HEK293 (cell line): ENCODE data around the gene DHX8.
"Not testable (repeated sequence)": the region's sequence is repeated elsewhere in the genome, so short reads cannot be mapped to it uniquely, and the experiment has no call there.

ENCODE experiments used
- CTCF ChIA-PET: fragments of 350-600 bp; formaldehyde crosslinking; extraction: SDS; loops from one replicate; lab custom pipeline; 2021; ENCODE audit warnings: antibody characterized with exemption; lab: Yijun Ruan, JAX
- POLR2A ChIA-PET: fragments of 300-600 bp; formaldehyde crosslinking; extraction: SDS; loops from one replicate; lab custom pipeline; 2020; ENCODE audit warnings: antibody characterized with exemption, inconsistent platforms; lab: Yijun Ruan, JAX
- H3K27ac ChIP-seq: fragments of 200-500 bp; sonication (Bioruptor generic); 2 replicates; pipeline ENCODE4 v1.5.1; 2014; ENCODE audit warnings: low read depth, low read length, control low read depth, inconsistent platforms; ENCODE audit errors: extremely low read depth
- H3K36me3 ChIP-seq, 2 experiments: fragments of 200-500 bp in 1 of 2; sonication (Bioruptor generic) in 1 of 2; 1 replicate in 1 of 2; 2 replicates in 1 of 2; pipeline ENCODE4 v1.5.1; 2014 to 2017; ENCODE audit warnings: inconsistent platforms in 2 of 2, low read length in 2 of 2; ENCODE audit not compliant: control insufficient read depth in 2 of 2, insufficient read depth in 1 of 2
- H3K4me1 ChIP-seq: fragments of 200-500 bp; sonication (Bioruptor generic); 2 replicates; pipeline ENCODE4 v1.5.1; 2014; ENCODE audit warnings: mild to moderate bottlenecking, low read length, inconsistent platforms; ENCODE audit not compliant: control insufficient read depth, insufficient read depth
- H3K4me3 ChIP-seq: 2 replicates; pipeline ENCODE4 v1.5.1; 2011; ENCODE audit warnings: low read depth, mild to moderate bottlenecking, control low read depth, low read length, moderate library complexity
- H3K9me3 ChIP-seq: fragments of 200-500 bp; sonication (Bioruptor generic); 2 replicates; pipeline ENCODE4 v1.5.1; 2014; ENCODE audit warnings: low read depth, low read length, inconsistent platforms; ENCODE audit not compliant: control insufficient read depth, insufficient read depth
- GFI1B ChIP-seq: fragments of 450-650 bp; formaldehyde crosslinking; IDR thresholded peaks from 2 replicates; pipeline ENCODE4 v1.5.1; 2016; ENCODE audit warnings: missing biosample characterization, missing genetic modification characterization
- KLF9 ChIP-seq: fragments of 450-650 bp; formaldehyde crosslinking; IDR thresholded peaks from 2 replicates; pipeline ENCODE4 v1.5.1; 2016; ENCODE audit warnings: missing biosample characterization, missing genetic modification characterization, low read depth
- SP7 ChIP-seq: fragments of 450-650 bp; formaldehyde crosslinking; IDR thresholded peaks from 2 replicates; pipeline ENCODE4 v1.5.1; 2016; ENCODE audit warnings: missing biosample characterization, missing genetic modification characterization
- TCF7L2 ChIP-seq: IDR thresholded peaks from 2 replicates; pipeline ENCODE4 v1.6.1; 2011; ENCODE audit warnings: low read depth, mild to moderate bottlenecking, inconsistent platforms, low read length, moderate library complexity, borderline replicate concordance
- ZBTB20 ChIP-seq: fragments of 450-650 bp; formaldehyde crosslinking; IDR thresholded peaks from 2 replicates; pipeline ENCODE4 v1.5.1; 2016; ENCODE audit warnings: missing biosample characterization, missing genetic modification characterization
- ZBTB8A ChIP-seq: fragments of 450-650 bp; formaldehyde crosslinking; IDR thresholded peaks from 2 replicates; pipeline ENCODE4 v1.5.1; 2016; ENCODE audit warnings: missing biosample characterization, missing genetic modification characterization
- ZFP69B ChIP-seq: fragments of 450-650 bp; formaldehyde crosslinking; IDR thresholded peaks from 2 replicates; pipeline ENCODE4 v1.5.1; 2016; ENCODE audit warnings: missing biosample characterization, missing genetic modification characterization
- ZNF112 ChIP-seq: fragments of 450-650 bp; formaldehyde crosslinking; IDR thresholded peaks from 2 replicates; pipeline ENCODE4 v1.5.0; 2017; ENCODE audit warnings: missing biosample characterization, missing genetic modification characterization
- ZNF121 ChIP-seq: fragments of 450-650 bp; formaldehyde crosslinking; IDR thresholded peaks from 2 replicates; pipeline ENCODE4 v1.5.1; 2016; ENCODE audit warnings: missing biosample characterization, missing genetic modification characterization
- ZNF335 ChIP-seq: fragments of 450-650 bp; formaldehyde crosslinking; conservative IDR thresholded peaks from 2 replicates; pipeline ENCODE4 v1.5.1; 2016; ENCODE audit warnings: missing biosample characterization, missing genetic modification characterization
- ZNF37A ChIP-seq: fragments of 450-650 bp; IDR thresholded peaks from 2 replicates; pipeline ENCODE4 v1.5.1; 2018; ENCODE audit warnings: missing biosample characterization, missing genetic modification characterization
- ZNF621 ChIP-seq: fragments of 450-650 bp; formaldehyde crosslinking; IDR thresholded peaks from 2 replicates; pipeline ENCODE4 v1.5.1; 2017; ENCODE audit warnings: missing biosample characterization, missing genetic modification characterization
- TF ChIP-seq, protein P1 (sequence below): fragments of 450-650 bp; formaldehyde crosslinking; IDR thresholded peaks from 2 replicates; pipeline ENCODE4 v1.5.1; 2016; ENCODE audit warnings: missing biosample characterization, missing genetic modification characterization
- TF ChIP-seq, protein P2 (sequence below): fragments of 450-650 bp; formaldehyde crosslinking; IDR thresholded peaks from 2 replicates; pipeline ENCODE4 v1.5.1; 2017; ENCODE audit warnings: missing biosample characterization, missing genetic modification characterization
- TF ChIP-seq, protein P3 (sequence below): fragments of 450-650 bp; formaldehyde crosslinking; IDR thresholded peaks from 2 replicates; pipeline ENCODE4 v1.5.1; 2016; ENCODE audit warnings: missing biosample characterization, missing genetic modification characterization
- TF ChIP-seq, protein P4 (sequence below): fragments of 450-650 bp; formaldehyde crosslinking; IDR thresholded peaks from 2 replicates; pipeline ENCODE4 v1.5.1; 2017; ENCODE audit warnings: missing biosample characterization, mild to moderate bottlenecking, missing genetic modification characterization, moderate library complexity
- TF ChIP-seq, protein P5 (sequence below): fragments of 450-650 bp; formaldehyde crosslinking; conservative IDR thresholded peaks from 2 replicates; pipeline ENCODE4 v1.5.1; 2016; ENCODE audit warnings: low read depth, missing biosample characterization, missing genetic modification characterization
- TF ChIP-seq, protein P6 (sequence below): fragments of 450-650 bp; formaldehyde crosslinking; IDR thresholded peaks from 2 replicates; pipeline ENCODE4 v1.5.1; 2017; ENCODE audit warnings: missing biosample characterization, missing genetic modification characterization

The DHX8 gene

DNA sequence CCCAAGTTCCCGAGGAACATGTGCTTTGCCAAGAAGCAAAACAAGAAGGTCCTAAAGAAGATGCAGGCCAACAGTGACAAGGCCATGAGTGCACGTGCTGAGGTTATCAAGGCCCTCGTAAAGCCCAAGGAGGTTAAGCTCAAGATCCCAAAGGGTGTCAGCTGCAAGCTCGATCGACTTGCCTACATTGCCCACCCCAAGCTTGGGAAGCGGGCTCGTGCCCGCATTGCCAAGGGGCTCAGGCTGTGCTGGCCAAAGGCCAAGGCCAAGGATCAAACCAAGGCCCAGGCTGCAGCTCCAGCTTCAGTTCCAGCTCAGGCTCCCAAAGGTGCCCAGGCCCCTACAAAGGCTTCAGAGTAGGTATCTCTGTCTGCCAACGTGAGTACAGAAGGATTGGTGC is 7.5 kb upstream of the DHX8 start:
- H3K36me3 ChIP-seq, H3K4me3 ChIP-seq, H3K9me3 ChIP-seq, H3K4me1 ChIP-seq, H3K27ac ChIP-seq: not testable (repeated sequence)
- CTCF ChIA-PET, result interaction anchor here (0.6 to 11.9 kb wide), 3 partner anchors 15 to 81 kb away, joined by 3 to 406 read pairs (median 6); partner anchors contain the start of gene ARL4D
- POLR2A ChIA-PET, result interaction anchor here (0.8 to 1.1 kb wide), 2 partner anchors 78 kb away, joined by 3 to 4 read pairs; partner anchors contain the start of gene ARL4D

DNA sequence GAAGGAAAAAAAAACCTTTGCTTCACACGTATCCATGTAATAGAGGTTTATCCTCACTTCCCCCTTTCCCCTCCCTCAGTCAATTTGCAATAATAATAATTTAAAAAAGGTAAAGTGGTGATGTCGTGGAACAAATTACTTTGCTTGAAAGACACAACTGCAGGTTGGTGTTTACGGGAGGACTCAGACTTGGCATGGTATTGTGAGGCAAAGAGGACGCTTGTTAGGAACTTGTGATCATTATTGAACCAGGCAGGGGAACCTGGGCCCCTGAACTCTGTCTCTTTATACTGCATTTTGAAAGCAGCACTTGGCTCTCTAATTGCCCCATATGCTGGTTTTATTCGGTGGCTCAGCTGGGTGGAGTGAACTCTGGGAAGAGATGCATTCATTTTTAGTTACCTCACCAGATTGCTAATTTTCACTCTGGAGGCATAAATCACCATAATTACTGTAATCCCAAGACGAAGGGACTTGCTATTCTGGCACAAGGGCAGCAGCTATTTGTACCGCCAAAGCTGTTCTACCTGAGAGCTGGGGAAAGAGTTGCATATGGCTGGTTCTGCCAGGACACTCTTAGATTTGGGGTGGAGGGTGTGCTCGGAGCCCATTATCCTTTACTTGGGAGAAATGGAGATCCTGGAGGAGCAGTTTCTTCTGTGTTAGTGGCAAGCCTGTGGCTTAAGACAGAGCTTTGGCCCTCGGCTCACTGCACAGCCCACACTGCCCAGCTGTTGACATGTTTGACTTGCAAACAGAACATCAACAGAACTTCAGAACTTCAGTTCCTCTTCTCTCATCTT is 5.7 kb upstream of the DHX8 start:
- ChIA-PET CTCF (interaction anchor here (0.6 to 11.9 kb wide), 3 partner anchors 8 to 82 kb away, joined by 3 to 406 read pairs (median 4); partner anchors contain the start of gene ARL4D), POLR2A (interaction anchor here (0.9 to 1.5 kb wide), 3 partner anchors 79 to 109 kb away, joined by 4 to 6 read pairs (median 4); partner anchors contain the start of gene ARL4D)
- Histone ChIP-seq H3K27ac (no peak overlapping the region), H3K4me3 (no peak overlapping the region), H3K36me3 (no peaks in the 10 kb centered on the region), H3K4me1 (peaks cover 3% of the 10 kb centered on the region; the same call in 1 of the 2 replicates), H3K9me3 (no peaks in the 10 kb centered on the region)
- TF ChIP-seq ZNF335 (tag by site-specific recombination) (0 out of 2 replicates have a peak, but pooled peaks have one; percentile 43), ZNF37A (tag by site-specific recombination) (no peak), ZNF121 (tag by site-specific recombination) (no peak), ZBTB20 (peak; percentile 78), KLF9 (tag by site-specific recombination) (no peak), ZNF112 (tag by site-specific recombination) (no peak), GFI1B (0 out of 2 replicates have a peak, but pooled peaks have one; percentile 28), ZFP69B (tag by site-specific recombination) (0 out of 2 replicates have a peak, but pooled peaks have one; percentile 18), TCF7L2 (no peak), SP7 (tag by site-specific recombination) (peak; percentile 99), ZBTB8A (tag by site-specific recombination) (no peak), ZNF621 (no peak)
- TF ChIP-seq, protein P1, sequence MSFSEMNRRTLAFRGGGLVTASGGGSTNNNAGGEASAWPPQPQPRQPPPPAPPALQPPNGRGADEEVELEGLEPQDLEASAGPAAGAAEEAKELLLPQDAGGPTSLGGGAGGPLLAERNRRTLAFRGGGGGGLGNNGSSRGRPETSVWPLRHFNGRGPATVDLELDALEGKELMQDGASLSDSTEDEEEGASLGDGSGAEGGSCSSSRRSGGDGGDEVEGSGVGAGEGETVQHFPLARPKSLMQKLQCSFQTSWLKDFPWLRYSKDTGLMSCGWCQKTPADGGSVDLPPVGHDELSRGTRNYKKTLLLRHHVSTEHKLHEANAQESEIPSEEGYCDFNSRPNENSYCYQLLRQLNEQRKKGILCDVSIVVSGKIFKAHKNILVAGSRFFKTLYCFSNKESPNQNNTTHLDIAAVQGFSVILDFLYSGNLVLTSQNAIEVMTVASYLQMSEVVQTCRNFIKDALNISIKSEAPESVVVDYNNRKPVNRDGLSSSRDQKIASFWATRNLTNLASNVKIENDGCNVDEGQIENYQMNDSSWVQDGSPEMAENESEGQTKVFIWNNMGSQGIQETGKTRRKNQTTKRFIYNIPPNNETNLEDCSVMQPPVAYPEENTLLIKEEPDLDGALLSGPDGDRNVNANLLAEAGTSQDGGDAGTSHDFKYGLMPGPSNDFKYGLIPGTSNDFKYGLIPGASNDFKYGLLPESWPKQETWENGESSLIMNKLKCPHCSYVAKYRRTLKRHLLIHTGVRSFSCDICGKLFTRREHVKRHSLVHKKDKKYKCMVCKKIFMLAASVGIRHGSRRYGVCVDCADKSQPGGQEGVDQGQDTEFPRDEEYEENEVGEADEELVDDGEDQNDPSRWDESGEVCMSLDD (tag by site-specific recombination), result no peak
- TF ChIP-seq, protein P2, sequence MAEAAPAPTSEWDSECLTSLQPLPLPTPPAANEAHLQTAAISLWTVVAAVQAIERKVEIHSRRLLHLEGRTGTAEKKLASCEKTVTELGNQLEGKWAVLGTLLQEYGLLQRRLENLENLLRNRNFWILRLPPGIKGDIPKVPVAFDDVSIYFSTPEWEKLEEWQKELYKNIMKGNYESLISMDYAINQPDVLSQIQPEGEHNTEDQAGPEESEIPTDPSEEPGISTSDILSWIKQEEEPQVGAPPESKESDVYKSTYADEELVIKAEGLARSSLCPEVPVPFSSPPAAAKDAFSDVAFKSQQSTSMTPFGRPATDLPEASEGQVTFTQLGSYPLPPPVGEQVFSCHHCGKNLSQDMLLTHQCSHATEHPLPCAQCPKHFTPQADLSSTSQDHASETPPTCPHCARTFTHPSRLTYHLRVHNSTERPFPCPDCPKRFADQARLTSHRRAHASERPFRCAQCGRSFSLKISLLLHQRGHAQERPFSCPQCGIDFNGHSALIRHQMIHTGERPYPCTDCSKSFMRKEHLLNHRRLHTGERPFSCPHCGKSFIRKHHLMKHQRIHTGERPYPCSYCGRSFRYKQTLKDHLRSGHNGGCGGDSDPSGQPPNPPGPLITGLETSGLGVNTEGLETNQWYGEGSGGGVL, result 0 out of 2 replicates have a peak, but pooled peaks have one; percentile 21
- TF ChIP-seq, protein P3, sequence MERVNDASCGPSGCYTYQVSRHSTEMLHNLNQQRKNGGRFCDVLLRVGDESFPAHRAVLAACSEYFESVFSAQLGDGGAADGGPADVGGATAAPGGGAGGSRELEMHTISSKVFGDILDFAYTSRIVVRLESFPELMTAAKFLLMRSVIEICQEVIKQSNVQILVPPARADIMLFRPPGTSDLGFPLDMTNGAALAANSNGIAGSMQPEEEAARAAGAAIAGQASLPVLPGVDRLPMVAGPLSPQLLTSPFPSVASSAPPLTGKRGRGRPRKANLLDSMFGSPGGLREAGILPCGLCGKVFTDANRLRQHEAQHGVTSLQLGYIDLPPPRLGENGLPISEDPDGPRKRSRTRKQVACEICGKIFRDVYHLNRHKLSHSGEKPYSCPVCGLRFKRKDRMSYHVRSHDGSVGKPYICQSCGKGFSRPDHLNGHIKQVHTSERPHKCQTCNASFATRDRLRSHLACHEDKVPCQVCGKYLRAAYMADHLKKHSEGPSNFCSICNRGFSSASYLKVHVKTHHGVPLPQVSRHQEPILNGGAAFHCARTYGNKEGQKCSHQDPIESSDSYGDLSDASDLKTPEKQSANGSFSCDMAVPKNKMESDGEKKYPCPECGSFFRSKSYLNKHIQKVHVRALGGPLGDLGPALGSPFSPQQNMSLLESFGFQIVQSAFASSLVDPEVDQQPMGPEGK (tag by site-specific recombination), result no peak
- TF ChIP-seq, protein P4, sequence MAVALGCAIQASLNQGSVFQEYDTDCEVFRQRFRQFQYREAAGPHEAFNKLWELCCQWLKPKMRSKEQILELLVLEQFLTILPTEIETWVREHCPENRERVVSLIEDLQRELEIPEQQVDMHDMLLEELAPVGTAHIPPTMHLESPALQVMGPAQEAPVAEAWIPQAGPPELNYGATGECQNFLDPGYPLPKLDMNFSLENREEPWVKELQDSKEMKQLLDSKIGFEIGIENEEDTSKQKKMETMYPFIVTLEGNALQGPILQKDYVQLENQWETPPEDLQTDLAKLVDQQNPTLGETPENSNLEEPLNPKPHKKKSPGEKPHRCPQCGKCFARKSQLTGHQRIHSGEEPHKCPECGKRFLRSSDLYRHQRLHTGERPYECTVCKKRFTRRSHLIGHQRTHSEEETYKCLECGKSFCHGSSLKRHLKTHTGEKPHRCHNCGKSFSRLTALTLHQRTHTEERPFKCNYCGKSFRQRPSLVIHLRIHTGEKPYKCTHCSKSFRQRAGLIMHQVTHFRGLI, result no peak
- TF ChIP-seq, protein P5, sequence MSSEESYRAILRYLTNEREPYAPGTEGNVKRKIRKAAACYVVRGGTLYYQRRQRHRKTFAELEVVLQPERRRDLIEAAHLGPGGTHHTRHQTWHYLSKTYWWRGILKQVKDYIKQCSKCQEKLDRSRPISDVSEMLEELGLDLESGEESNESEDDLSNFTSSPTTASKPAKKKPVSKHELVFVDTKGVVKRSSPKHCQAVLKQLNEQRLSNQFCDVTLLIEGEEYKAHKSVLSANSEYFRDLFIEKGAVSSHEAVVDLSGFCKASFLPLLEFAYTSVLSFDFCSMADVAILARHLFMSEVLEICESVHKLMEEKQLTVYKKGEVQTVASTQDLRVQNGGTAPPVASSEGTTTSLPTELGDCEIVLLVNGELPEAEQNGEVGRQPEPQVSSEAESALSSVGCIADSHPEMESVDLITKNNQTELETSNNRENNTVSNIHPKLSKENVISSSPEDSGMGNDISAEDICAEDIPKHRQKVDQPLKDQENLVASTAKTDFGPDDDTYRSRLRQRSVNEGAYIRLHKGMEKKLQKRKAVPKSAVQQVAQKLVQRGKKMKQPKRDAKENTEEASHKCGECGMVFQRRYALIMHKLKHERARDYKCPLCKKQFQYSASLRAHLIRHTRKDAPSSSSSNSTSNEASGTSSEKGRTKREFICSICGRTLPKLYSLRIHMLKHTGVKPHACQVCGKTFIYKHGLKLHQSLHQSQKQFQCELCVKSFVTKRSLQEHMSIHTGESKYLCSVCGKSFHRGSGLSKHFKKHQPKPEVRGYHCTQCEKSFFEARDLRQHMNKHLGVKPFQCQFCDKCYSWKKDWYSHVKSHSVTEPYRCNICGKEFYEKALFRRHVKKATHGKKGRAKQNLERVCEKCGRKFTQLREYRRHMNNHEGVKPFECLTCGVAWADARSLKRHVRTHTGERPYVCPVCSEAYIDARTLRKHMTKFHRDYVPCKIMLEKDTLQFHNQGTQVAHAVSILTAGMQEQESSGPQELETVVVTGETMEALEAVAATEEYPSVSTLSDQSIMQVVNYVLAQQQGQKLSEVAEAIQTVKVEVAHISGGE, result no peak
- TF ChIP-seq, protein P6, sequence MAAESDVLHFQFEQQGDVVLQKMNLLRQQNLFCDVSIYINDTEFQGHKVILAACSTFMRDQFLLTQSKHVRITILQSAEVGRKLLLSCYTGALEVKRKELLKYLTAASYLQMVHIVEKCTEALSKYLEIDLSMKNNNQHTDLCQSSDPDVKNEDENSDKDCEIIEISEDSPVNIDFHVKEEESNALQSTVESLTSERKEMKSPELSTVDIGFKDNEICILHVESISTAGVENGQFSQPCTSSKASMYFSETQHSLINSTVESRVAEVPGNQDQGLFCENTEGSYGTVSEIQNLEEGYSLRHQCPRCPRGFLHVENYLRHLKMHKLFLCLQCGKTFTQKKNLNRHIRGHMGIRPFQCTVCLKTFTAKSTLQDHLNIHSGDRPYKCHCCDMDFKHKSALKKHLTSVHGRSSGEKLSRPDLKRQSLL (tag by site-specific recombination), result no peak
